Skeletal muscle tissue (tissue), 4 donors: ENCODE data around the gene ARHGDIG. TPM values are rescaled to one million over a fixed set of nuclear protein-coding genes. Genes with fewer than 3 reads are reported as not detected.
A peak's percentile ranks its signal among the peaks of the same experiment; 100 is the strongest.

Source experiments
- H3K27ac ChIP-seq: one replicate; pipeline ENCODE4 v1.7.0; 2013; ENCODE audit warnings: mild to moderate bottlenecking, low read depth, low read length, inconsistent platforms
- H3K27me3 ChIP-seq, 3 donors: one replicate each; pipeline ENCODE4 v1.7.0; 2013; ENCODE audit warnings: low read length in 3 of 3; ENCODE audit not compliant: control insufficient read depth in 3 of 3, insufficient read depth in 3 of 3
- H3K36me3 ChIP-seq, 3 donors: one replicate each; pipeline ENCODE4 v1.7.0; 2013; ENCODE audit warnings: low read length in 3 of 3; ENCODE audit not compliant: control insufficient read depth in 3 of 3, insufficient read depth in 3 of 3
- H3K4me1 ChIP-seq, 3 donors: one replicate each; pipeline ENCODE4 v1.7.0; 2013; ENCODE audit warnings: low read length in 3 of 3, mild to moderate bottlenecking in 3 of 3; ENCODE audit not compliant: control insufficient read depth in 3 of 3, insufficient read depth in 3 of 3
- H3K4me3 ChIP-seq, 3 donors: one replicate each; pipeline ENCODE4 v1.7.0; 2013; ENCODE audit warnings: low read length in 3 of 3
- H3K9ac ChIP-seq, 3 donors: one replicate each; pipeline ENCODE4 v1.7.0; 2013; ENCODE audit warnings: low read length in 3 of 3, mild to moderate bottlenecking in 3 of 3, moderate library complexity in 2 of 3, low read depth in 1 of 3
- H3K9me3 ChIP-seq, 3 donors: one replicate each; pipeline ENCODE4 v1.7.0; 2013; ENCODE audit warnings: low read length in 3 of 3; ENCODE audit not compliant: control insufficient read depth in 3 of 3
- total RNA-seq: library from RNA; depleted of rRNA; stranded (reverse); fragments of >200 nt; gene quantifications from one replicate; pipeline ENCODE4 v1.2.3, GENCODE V29; 2014
- donor health status: Osteomylitis.

ARHGDIG gene
- total RNA-seq, 1 donor from 2014 or later: 1.0 TPM

- H3K9ac ChIP-seq: no peak overlapping the region
- H3K36me3 ChIP-seq: peaks cover 18 to 28% (median 21%) of the 10 kb centered on the region in 3 donors
- no peak overlapping the region for H3K27ac ChIP-seq
- no peaks in the 10 kb centered on the region for H3K4me1 ChIP-seq
- no peaks in the 10 kb centered on the region for H3K27me3 ChIP-seq
- no peak overlapping the region for H3K4me3 ChIP-seq
- H3K9me3 ChIP-seq: no peaks in the 10 kb centered on the region
Observed at GRCh38 chr16:296276-296675, 15.9 kb downstream of the ARHGDIG start.

- Histone ChIP-seq H3K4me3 (no peak overlapping the region), H3K9me3 (no peaks in the 10 kb centered on the region), H3K4me1 (no peaks in the 10 kb centered on the region), H3K27ac (no peak overlapping the region), H3K27me3 (no peaks in the 10 kb centered on the region), H3K36me3 (peaks cover 18 to 24% (median 18%) of the 10 kb centered on the region in 3 donors), H3K9ac (no peak overlapping the region)
Observed at GRCh38 chr16:296806-297510, 16.6 kb downstream of the ARHGDIG start.

- Histone ChIP-seq H3K4me3 (no peak overlapping the region), H3K27me3 (no peaks in the 10 kb centered on the region), H3K27ac (no peak overlapping the region), H3K9ac (no peak overlapping the region), H3K36me3 (peaks cover 16 to 24% (median 17%) of the 10 kb centered on the region in 3 donors), H3K9me3 (no peaks in the 10 kb centered on the region), H3K4me1 (no peaks in the 10 kb centered on the region)
Observed at GRCh38 chr16:297832-298231, 17.4 kb downstream of the ARHGDIG start.

GRCh38 chr16:301235-301634 lies 20.8 kb downstream of the ARHGDIG start:
- Histone ChIP-seq H3K27ac (no peak overlapping the region), H3K36me3 (peaks cover 18 to 23% (median 20%) of the 10 kb centered on the region in 3 donors), H3K9me3 (no peaks in the 10 kb centered on the region), H3K27me3 (no peaks in the 10 kb centered on the region), H3K4me1 (no peaks in the 10 kb centered on the region), H3K9ac (no peak overlapping the region), H3K4me3 (no peak overlapping the region)

GRCh38 chr16:301950-302349 lies 21.6 kb downstream of the ARHGDIG start:
- Histone ChIP-seq H3K36me3 (peaks cover 19 to 23% (median 23%) of the 10 kb centered on the region in 3 donors), H3K4me3 (no peak overlapping the region), H3K9me3 (no peaks in the 10 kb centered on the region)

GRCh38 chr16:303760-304505 lies 23.5 kb downstream of the ARHGDIG start:
- H3K36me3 ChIP-seq: peaks cover 19 to 23% (median 19%) of the 10 kb centered on the region in 3 donors
- no peak overlapping the region for H3K9ac ChIP-seq
- no peak overlapping the region for H3K27ac ChIP-seq

More at GRCh38 chr16:301950-302349, 21.6 kb downstream of the ARHGDIG start:
- H3K27me3 ChIP-seq: no peaks in the 10 kb centered on the region
- H3K27ac ChIP-seq: no peak overlapping the region
- no peak overlapping the region for H3K9ac ChIP-seq
- H3K4me1 ChIP-seq: peaks cover 0 to 3% (median 0%) of the 10 kb centered on the region in 3 donors

GRCh38 chr16:305916-306626 lies 25.7 kb downstream of the ARHGDIG start:
- no peaks in the 10 kb centered on the region for H3K9me3 ChIP-seq
- peaks cover 25 to 32% (median 25%) of the 10 kb centered on the region in 3 donors for H3K36me3 ChIP-seq
- H3K4me1 ChIP-seq: peaks cover 0 to 3% (median 0%) of the 10 kb centered on the region in 3 donors
- no peak overlapping the region for H3K27ac ChIP-seq
- H3K27me3 ChIP-seq: no peaks in the 10 kb centered on the region
- peak overlapping the region in 1 of 3 donors; percentile 33 for H3K9ac ChIP-seq
- no peak overlapping the region for H3K4me3 ChIP-seq

More at GRCh38 chr16:303760-304505, 23.5 kb downstream of the ARHGDIG start:
- H3K4me1 ChIP-seq: peaks cover 0 to 3% (median 0%) of the 10 kb centered on the region in 3 donors
- no peaks in the 10 kb centered on the region for H3K27me3 ChIP-seq
- H3K9me3 ChIP-seq: no peaks in the 10 kb centered on the region
- no peak overlapping the region for H3K4me3 ChIP-seq

- Histone ChIP-seq H3K4me3 (no peak overlapping the region), H3K36me3 (peaks cover 22 to 30% (median 29%) of the 10 kb centered on the region in 3 donors), H3K27me3 (no peaks in the 10 kb centered on the region), H3K9me3 (no peaks in the 10 kb centered on the region), H3K4me1 (peaks cover 0 to 3% (median 0%) of the 10 kb centered on the region in 3 donors), H3K9ac (no peak overlapping the region), H3K27ac (no peak overlapping the region)
Observed at GRCh38 chr16:306911-307370, 26.6 kb downstream of the ARHGDIG start.

- no peak overlapping the region for H3K9ac ChIP-seq
- no peaks in the 10 kb centered on the region for H3K27me3 ChIP-seq
- no peaks in the 10 kb centered on the region for H3K9me3 ChIP-seq
- H3K36me3 ChIP-seq: peaks cover 24 to 26% (median 24%) of the 10 kb centered on the region in 3 donors
- H3K4me3 ChIP-seq: no peak overlapping the region
- H3K4me1 ChIP-seq: peaks cover 0 to 3% (median 0%) of the 10 kb centered on the region in 3 donors
- H3K27ac ChIP-seq: no peak overlapping the region
Observed at GRCh38 chr16:307691-308312, 27.4 kb downstream of the ARHGDIG start.
